Dendritic cell treated with granulocyte-macrophage colony-stimulating factor and Interleukin-4, amounts not matched to agents 40 ng/mL and 50 ng/mL, for 4 days (primary cell): ENCODE results near the gene THAP7.
"Not testable (repeated sequence)": the region's sequence is repeated elsewhere in the genome, so short reads cannot be mapped to it uniquely, and the experiment has no call there.

Source experiments
- H3K27ac Mint-ChIP-seq: one replicate; pipeline ENCODE4 v1.8.0; 2022; ENCODE audit warnings: mild to moderate bottlenecking, mixed read lengths
- H3K27me3 Mint-ChIP-seq: one replicate; pipeline ENCODE4 v1.8.0; 2022; ENCODE audit warnings: mild to moderate bottlenecking, mixed read lengths
- H3K36me3 Mint-ChIP-seq: one replicate; pipeline ENCODE4 v1.8.0; 2022; ENCODE audit warnings: low read depth, mixed read lengths
- H3K4me1 Mint-ChIP-seq: one replicate; pipeline ENCODE4 v1.8.0; 2022; ENCODE audit warnings: low read depth, mixed read lengths
- H3K4me3 Mint-ChIP-seq: one replicate; pipeline ENCODE4 v1.8.0; 2022; ENCODE audit warnings: mild to moderate bottlenecking, moderate library complexity, mixed read lengths
- H3K9me3 Mint-ChIP-seq: one replicate; pipeline ENCODE4 v1.8.0; 2022; ENCODE audit warnings: mixed read lengths
- intact Hi-C: fragments of 100-400 bp; cut with micrococcal nuclease; formaldehyde crosslinking; loops from one replicate; pipeline ENCODE4 v1.15.0; 2022

THAP7 gene

DNA sequence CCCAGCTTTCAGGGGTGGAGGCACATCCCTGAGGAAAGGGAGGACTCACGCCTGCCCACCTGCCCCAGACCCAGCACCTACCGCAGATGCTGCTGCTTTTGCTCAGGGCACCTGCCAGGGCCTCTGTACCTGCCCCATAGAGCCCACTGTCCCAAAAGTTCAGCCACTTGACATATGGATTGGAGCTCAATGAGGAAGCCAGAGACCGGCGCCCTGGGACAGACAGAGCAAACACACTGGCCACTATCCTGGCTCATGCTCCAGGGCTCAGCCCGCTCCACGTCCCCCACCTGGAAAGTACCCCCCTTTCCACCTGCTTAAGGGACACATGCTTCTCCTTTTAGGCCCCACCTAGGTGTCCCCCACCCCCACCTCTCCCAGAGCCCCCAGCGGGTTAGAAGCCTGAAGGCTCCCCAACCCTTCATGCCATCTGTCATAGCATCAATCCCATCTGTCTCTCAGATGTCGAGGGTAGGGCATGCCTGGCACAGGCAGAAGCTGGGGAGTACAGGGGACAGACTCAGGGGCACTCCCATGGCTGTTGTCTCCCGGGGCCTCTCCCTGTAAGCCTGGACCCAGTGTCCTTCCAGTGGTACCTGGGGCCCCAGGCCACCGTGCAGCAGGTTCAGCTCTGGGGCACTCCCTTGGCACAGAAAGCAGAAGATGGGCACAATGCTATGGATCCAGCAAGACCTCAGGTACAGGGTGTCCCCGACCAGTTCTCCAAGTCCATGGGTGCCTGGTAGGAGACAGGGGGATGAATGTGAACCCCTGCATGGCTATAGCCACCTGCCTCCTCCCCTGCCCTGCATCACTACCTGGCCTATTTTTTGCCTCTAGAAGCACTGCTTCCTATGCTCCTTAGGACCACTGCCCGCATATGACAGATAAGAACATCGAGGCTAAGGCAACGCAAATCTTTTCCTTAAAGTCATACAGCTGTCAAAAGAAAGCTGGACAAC lies 10.8 kb upstream of the THAP7 start:
- Mint-ChIP-seq H3K27ac (no peak overlapping the region), H3K4me3 (no peak overlapping the region), H3K36me3 (no peaks in the 10 kb centered on the region), H3K4me1 (peaks cover 18% of the 10 kb centered on the region), H3K9me3 (no peaks in the 10 kb centered on the region), H3K27me3 (peaks cover 35% of the 10 kb centered on the region)
- intact Hi-C loops: no loop called here

DNA sequence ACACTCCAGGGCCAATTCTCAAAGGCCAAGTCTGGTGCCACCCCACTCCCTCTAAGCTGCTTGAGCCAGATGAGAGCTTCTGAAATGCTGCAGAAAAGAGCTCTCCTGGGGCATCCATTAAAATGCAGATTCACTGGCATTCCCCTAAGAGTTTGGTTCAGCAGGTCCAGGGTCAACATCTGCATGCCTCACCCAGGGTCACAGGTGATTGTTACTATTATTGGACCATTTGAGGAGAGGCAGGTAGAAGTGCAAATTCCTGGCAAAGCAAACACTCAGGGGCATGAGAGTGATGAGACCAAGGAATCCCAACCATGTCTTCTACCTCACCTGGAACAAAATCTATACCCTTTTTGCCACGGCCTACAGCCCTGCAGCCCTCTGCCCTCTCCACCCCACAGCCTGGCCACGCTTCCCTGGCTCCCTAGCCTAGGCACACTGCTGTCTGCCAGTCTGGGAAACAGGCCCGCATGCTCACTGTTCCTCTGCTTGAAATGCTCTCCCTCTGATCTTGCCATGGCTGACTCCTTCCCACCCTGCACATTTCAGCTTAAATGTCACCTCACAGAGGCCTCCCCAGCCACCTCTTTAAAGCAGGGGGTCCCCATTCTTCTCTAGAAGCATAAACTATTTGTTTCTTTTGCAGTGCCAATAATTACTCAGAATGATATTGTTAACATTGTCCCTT lies 8.7 kb upstream of the THAP7 start:
- intact Hi-C loops: no loop called here
- H3K36me3 Mint-ChIP-seq: no peaks in the 10 kb centered on the region
- H3K4me1 Mint-ChIP-seq: peaks cover 18% of the 10 kb centered on the region
- no peak overlapping the region for H3K4me3 Mint-ChIP-seq
- H3K27me3 Mint-ChIP-seq: peaks cover 21% of the 10 kb centered on the region
- H3K27ac Mint-ChIP-seq: no peak overlapping the region
- H3K9me3 Mint-ChIP-seq: no peaks in the 10 kb centered on the region

DNA sequence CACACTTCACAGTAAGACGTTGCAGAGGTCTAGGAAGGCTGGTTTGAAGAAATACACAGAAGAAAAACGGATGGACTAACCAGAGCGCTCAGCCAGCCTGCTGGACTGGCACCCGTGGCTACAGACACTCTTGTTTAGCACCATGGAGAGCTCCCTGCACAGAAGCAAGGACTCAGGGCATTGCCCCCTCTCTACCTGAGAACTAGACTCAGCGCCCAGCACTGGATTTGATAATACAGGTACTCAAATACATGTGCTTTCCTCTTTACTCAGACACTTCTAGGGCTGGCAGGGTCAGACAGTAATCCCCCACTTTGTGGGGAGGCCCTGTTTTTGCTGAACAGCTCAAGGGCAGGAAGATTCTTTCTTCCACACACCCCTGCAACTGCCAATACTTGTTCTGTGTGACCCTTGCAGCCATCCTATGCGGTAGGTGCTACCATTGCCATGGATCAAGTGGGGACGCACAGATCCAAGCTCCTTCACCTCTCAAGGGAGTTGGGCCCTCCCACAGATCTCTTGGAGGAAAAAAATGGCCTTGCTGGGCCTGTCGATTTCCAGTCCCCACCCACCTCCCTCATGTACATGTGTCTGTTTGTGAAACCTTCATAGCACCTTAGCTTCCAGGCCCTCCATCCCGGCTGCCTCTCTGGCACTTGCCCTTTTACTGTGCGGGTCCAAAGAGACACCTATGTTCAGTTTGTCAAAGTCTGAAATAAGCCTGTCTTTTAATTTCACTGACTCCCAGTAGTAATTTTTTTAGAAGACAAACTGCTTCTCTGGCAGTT lies 7.9 kb upstream of the THAP7 start:
- Mint-ChIP-seq H3K4me1 (peaks cover 12% of the 10 kb centered on the region), H3K27ac (no peak overlapping the region), H3K27me3 (peaks cover 15% of the 10 kb centered on the region), H3K36me3 (no peaks in the 10 kb centered on the region), H3K4me3 (no peak overlapping the region), H3K9me3 (no peaks in the 10 kb centered on the region)
- intact Hi-C loops: loop anchor here (10.0 kb wide), 1 partner anchor 125 kb away; no protein-coding TSS in a partner anchor

DNA sequence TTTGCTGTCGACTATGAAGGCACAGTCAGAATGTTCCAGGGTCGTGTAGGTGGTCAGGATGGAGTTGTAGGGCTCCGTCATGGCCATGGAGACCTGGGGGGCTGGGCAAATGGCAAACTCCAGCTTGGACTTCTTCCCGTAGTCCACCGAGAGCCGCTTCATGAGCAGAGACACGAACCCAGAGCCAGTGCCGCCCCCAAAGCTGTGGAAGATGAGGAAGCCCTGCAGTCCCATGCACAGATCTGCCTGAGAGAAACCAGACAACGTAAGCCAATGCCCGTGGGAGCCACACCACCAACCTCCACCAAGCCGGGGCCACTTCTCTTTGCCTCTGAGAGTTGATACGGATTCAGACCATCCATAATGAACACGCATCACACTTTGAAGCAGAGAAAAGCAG lies 7.3 kb upstream of the THAP7 start:
- intact Hi-C loops: loop anchor here (10.0 kb wide), 1 partner anchor 124 kb away; no protein-coding TSS in a partner anchor
- H3K27ac Mint-ChIP-seq, H3K36me3 Mint-ChIP-seq, H3K4me1 Mint-ChIP-seq, H3K4me3 Mint-ChIP-seq, H3K27me3 Mint-ChIP-seq, H3K9me3 Mint-ChIP-seq: not testable (repeated sequence)

DNA sequence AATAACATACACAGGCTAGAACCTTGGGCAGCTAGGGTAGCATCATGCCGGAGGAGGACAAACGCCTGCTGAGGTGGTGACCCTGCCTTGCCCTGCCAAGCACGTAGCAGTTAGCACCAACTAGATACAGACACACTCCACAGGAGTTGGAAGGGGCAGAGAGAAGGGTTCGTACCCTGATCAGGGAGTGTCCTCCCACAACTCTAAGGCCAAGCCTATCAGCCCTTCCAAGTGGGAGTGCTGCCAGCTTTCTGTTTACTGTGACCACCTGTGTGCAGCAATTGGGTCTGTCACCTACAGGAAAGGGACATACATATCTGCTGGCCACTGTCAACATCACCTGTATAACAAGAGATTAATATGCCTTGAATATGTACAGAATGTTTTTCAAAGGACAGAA lies 1.9 kb upstream of the THAP7 start:
- Mint-ChIP-seq H3K4me1 (peaks cover 31% of the 10 kb centered on the region), H3K27ac (no peak overlapping the region), H3K27me3 (peaks cover 2% of the 10 kb centered on the region), H3K9me3 (no peaks in the 10 kb centered on the region), H3K36me3 (peaks cover 35% of the 10 kb centered on the region), H3K4me3 (no peak overlapping the region)
- intact Hi-C loops: loop anchor here (10.0 kb wide), 1 partner anchor 119 kb away; no protein-coding TSS in a partner anchor

DNA sequence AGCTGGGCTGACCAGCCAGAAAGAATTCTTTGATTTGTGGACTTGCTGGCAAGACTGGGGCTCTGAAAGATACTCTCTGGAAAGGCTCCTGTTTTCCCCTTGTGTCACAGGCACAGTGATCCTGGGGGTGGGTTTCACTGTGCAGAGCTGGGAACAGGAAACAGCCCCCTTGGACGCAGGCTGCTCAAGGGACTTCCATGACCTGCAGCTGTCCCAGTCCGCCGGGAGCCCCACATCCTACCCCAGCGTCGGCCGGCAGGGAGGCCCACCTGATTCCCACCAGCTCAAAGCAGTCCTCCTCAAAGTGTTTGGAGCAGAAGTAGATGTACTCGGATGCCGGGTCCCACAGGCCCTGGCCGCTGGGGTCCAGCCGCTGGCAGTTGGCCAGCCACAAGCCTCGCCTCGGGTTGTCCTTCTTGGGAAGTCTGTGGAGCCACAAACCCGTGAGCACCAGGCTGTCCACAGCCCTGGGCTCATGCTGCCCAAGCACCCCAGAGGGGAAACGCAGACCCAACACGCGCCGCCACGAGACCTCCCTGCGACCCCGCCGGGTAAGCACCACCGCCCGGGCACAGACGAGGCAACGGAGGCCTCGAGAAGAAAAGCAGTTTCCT lies 824 bp downstream of the THAP7 start:
- Mint-ChIP-seq H3K27ac (peak overlapping the region; percentile 99), H3K27me3 (no peaks in the 10 kb centered on the region), H3K36me3 (peaks cover 62% of the 10 kb centered on the region), H3K9me3 (no peaks in the 10 kb centered on the region), H3K4me1 (peaks cover 40% of the 10 kb centered on the region), H3K4me3 (peak overlapping the region; percentile 80)
- intact Hi-C loops: loop anchor here (10.0 kb wide), 1 partner anchor 116 kb away; no protein-coding TSS in a partner anchor

DNA sequence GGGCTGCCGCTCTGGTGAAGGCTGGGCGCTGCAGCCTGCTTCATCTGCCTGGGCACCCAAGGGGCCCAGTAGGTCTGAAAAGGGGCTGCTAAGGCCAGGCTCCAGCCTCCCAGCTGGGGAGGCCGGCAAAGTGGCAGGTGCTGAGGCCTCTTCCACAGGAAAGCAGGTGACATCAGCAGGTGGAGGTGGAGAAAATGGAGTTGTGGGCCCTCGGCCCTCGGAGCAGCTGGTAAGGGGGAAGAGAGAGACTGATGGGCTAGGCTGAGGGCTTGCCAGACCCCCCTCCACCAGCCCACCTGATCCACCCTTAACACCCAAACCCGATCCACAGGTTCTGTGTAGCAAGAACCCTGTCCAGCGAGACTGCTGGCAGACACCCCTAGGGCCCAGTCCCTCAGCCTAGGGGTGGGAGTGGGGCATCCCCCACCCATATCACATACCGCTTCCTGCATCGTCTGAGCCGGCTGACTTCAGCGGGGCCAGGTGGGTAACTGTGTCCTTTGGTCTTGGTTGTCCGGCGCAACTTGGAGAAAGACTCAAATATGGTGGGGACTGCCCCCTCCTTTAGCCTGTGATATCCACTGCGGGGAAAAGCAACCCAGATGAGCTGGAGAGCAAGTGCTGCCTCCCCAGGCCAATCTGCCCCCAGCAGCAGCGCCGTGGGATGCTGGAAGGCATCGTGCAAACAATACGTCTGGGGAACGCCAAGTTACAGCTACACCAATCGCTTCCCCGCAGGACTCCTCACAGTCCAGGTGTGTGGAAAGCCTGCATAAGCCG lies 1.5 kb downstream of the THAP7 start:
- intact Hi-C loops: loop anchor here (10.0 kb wide), 1 partner anchor 116 kb away; no protein-coding TSS in a partner anchor
- H3K4me1 Mint-ChIP-seq: peaks cover 40% of the 10 kb centered on the region

DNA sequence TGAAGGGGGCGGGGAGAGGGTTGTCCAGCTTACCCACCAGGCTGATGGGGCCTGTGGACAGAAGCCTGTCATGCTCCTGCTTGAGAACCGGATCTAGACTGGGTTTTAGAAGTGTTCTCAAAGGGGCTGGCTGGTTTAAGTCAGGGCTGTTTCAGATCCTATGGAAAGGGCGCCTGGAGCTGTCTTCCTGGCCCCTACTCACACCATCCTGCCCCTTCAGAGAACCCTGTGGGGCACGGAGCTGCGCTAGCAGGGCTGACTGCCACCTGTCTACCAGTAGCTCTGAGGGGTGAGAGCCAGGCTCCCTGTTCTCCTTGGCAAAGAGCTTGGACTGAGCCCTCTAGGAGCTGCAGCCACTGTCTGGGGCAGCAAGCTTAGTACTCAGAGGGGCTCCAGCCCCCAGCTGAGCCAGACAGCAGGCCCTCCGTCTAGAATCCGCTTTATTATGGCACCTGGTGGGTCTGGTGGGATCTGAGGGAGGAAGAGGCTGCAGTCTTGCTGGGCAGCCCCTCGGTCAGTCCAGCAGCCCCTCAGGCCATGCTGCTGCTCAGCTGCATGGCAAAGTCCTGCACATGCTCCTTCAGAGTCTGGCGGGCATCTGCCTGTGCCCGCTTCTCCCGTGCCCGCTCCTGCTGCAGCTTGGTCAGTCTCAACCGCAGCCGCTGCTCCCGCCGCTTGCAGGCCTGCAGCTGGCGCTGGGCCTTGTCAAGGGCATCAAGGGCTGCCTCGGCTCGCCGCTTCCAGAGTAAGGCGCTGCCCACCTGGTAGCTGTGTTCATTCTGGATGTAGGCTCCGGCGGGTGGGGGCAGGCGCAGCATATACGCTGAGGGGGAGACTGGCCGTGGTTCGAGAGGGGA lies 2.3 kb downstream of the THAP7 start:
- H3K36me3 Mint-ChIP-seq: peaks cover 77% of the 10 kb centered on the region
- intact Hi-C loops: loop anchor here (10.0 kb wide), 1 partner anchor 115 kb away; no protein-coding TSS in a partner anchor
- H3K4me3 Mint-ChIP-seq: peak overlapping the region; percentile 30
- H3K4me1 Mint-ChIP-seq: peaks cover 40% of the 10 kb centered on the region
- H3K27ac Mint-ChIP-seq: no peak overlapping the region
- no peaks in the 10 kb centered on the region for H3K9me3 Mint-ChIP-seq
- no peaks in the 10 kb centered on the region for H3K27me3 Mint-ChIP-seq

More for the DNA sequence above, 1.5 kb downstream of the THAP7 start:
- no peaks in the 10 kb centered on the region for H3K27me3 Mint-ChIP-seq
- no peaks in the 10 kb centered on the region for H3K9me3 Mint-ChIP-seq
- peaks cover 69% of the 10 kb centered on the region for H3K36me3 Mint-ChIP-seq
- H3K4me3 Mint-ChIP-seq: peak overlapping the region; percentile 80
- peak overlapping the region; percentile 99 for H3K27ac Mint-ChIP-seq

DNA sequence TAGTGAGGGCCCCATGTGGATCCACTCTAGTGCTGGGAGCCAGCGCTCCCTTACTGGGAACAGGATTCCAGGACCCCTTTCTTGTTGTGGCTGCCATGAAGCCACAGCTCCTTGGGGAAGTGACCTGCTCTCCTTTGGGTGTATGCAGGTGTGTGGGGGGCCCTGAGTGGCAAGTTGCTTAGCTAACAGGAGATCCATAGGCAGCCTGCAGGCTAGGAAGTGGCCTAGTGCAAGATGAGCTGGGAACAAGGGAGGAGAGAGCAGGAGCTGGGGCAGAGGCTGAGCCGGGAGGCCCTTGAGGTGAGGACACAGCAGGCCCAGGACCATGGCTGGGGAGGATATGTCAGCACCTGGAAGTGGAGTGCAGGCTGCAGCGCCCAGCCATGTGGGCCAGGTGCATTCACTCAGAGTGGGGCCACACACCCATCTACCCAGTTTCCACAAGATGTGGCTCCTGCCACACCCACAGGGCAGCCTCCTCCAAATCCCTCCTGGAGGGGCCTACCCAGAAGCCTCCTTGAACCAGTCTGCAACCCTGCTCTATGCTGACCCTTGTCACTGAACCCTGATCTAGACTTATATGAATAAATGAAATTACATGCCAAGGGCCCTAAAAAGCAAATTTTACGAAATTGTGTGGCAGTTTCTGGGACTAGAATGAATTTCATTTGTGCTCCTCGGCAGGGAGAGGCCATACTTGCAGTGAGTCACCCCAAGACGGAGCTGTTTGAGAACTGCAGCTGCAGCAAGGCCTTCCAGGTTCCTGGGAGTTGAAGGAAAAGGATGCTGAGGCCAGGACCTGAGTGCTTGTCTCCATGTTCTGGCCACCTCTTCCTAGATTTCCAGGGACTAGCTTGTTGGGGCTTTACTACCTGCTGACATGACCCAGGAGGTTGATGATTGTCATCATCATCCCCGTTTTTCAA lies 3.2 kb downstream of the THAP7 start:
- H3K36me3 Mint-ChIP-seq: peaks cover 86% of the 10 kb centered on the region
- H3K27me3 Mint-ChIP-seq: no peaks in the 10 kb centered on the region
- no peak overlapping the region for H3K27ac Mint-ChIP-seq
- no peak overlapping the region for H3K4me3 Mint-ChIP-seq
- H3K9me3 Mint-ChIP-seq: no peaks in the 10 kb centered on the region
- peaks cover 40% of the 10 kb centered on the region for H3K4me1 Mint-ChIP-seq
- intact Hi-C loops: no loop called here

DNA sequence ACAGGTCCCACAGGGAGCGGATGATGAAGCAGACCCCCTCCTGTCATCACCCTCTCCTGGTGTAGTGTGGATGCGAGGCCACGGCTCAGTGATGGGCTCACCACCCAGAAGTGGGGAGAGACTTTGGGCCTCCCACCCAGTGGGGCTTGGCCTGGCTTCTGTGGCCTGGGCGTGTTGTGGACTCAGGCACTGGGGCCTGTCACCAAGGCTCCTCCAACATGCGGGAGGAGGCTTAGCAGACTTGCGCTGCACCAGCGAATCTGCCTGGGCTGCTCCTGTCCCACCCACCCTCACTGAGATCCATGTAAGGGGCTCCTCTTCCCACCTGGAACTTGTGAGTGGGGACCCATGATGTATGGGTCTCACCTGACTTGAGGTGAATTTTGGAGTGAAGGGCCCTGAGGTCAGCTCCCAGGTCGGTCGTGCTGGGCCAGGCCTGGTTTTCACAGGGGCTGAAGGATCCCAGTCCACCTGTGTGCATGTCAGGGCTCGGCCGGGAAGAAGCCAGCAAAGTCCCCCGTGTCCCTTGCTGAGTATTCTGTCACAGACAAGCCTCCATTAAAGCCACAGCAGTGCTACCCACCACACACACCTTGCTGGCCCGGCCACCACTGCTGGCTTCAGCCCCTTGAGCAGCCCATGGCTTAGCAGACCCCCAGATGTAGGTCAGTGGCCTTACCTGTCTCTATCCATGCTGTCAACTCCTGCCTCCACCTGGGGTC lies 4.2 kb downstream of the THAP7 start:
- Mint-ChIP-seq H3K4me1 (peaks cover 32% of the 10 kb centered on the region), H3K27me3 (no peaks in the 10 kb centered on the region), H3K27ac (no peak overlapping the region), H3K4me3 (no peak overlapping the region), H3K36me3 (peaks cover 96% of the 10 kb centered on the region), H3K9me3 (no peaks in the 10 kb centered on the region)
- intact Hi-C loops: no loop called here
